Measurements from ENCODE around the gene HDAC4.

- TF ChIP-seq POLR2A (IDR thresholded peaks at IDR 0.05) (no peak), CTCF (IDR thresholded peaks at IDR 0.05) (no peak), EP300 (IDR thresholded peaks at IDR 0.05) (no peak)
Observed at GRCh38 chr2:239345251-239345650, 55.6 kb downstream of the HDAC4 start.

All from tibial nerve (tissue), 4 donors.